Calu3 (cell line): Measurements from ENCODE around the gene ULBP2. TPM values are rescaled to one million over a fixed set of nuclear protein-coding genes. Genes with fewer than 3 reads are reported as not detected.
"Not testable (repeated sequence)": the region's sequence is repeated elsewhere in the genome, so short reads cannot be mapped to it uniquely, and the experiment has no call there.

Experiments used
- BruUV-seq: library from RNA; stranded (reverse); fragments of 400-500 nt; replicated peaks from 2 replicates; lab custom pipeline; 2021; lab: Mats Ljungman, UMichigan
- CTCF ChIA-PET: fragments of 300-600 bp; sonication (Branson Sonifier 250); formaldehyde crosslinking; loops from one replicate; lab custom pipeline; 2022; ENCODE audit warnings: antibody characterized with exemption; lab: Charles Lee
- DNase-seq: peaks from one replicate; pipeline ENCODE4 v3.0.0; 2022
- H3K27ac Mint-ChIP-seq: one replicate; pipeline ENCODE4 v1.8.0; 2022; ENCODE audit warnings: mixed read lengths; ENCODE audit not compliant: unreplicated experiment
- H3K27me3 Mint-ChIP-seq: one replicate; pipeline ENCODE4 v1.8.0; 2022; ENCODE audit warnings: mixed read lengths; ENCODE audit not compliant: unreplicated experiment
- H3K36me3 Mint-ChIP-seq: one replicate; pipeline ENCODE4 v1.8.0; 2022; ENCODE audit warnings: mild to moderate bottlenecking, moderate library complexity, mixed read lengths; ENCODE audit not compliant: insufficient read depth, unreplicated experiment
- H3K4me1 Mint-ChIP-seq: one replicate; pipeline ENCODE4 v1.8.0; 2022; ENCODE audit warnings: mild to moderate bottlenecking, low read depth, mixed read lengths; ENCODE audit not compliant: unreplicated experiment
- H3K4me3 Mint-ChIP-seq: one replicate; pipeline ENCODE4 v1.8.0; 2022; ENCODE audit warnings: mild to moderate bottlenecking, low read depth, moderate library complexity, mixed read lengths; ENCODE audit not compliant: unreplicated experiment
- H3K9me3 Mint-ChIP-seq: one replicate; pipeline ENCODE4 v1.8.0; 2022; ENCODE audit warnings: low read depth, mixed read lengths; ENCODE audit not compliant: unreplicated experiment
- intact Hi-C: fragments of 100-400 bp; cut with micrococcal nuclease; formaldehyde crosslinking; loops from one replicate; pipeline ENCODE4 v1.10.0; 2022; ENCODE audit not compliant: unreplicated experiment
- total RNA-seq: library from RNA; stranded (reverse); gene quantifications from 2 replicates; pipeline ENCODE4 v1.2.3, GENCODE V29; 2022
- TF ChIP-seq, protein P1 (sequence below): fragments of 200-600 bp; IDR thresholded peaks from one replicate; pipeline ENCODE4 v1.8.0; 2022; ENCODE audit warnings: antibody characterized with exemption; ENCODE audit not compliant: unreplicated experiment

Gene ULBP2
- total RNA-seq, 1 experiment from 2014 or later: 7.1 TPM

DNA sequence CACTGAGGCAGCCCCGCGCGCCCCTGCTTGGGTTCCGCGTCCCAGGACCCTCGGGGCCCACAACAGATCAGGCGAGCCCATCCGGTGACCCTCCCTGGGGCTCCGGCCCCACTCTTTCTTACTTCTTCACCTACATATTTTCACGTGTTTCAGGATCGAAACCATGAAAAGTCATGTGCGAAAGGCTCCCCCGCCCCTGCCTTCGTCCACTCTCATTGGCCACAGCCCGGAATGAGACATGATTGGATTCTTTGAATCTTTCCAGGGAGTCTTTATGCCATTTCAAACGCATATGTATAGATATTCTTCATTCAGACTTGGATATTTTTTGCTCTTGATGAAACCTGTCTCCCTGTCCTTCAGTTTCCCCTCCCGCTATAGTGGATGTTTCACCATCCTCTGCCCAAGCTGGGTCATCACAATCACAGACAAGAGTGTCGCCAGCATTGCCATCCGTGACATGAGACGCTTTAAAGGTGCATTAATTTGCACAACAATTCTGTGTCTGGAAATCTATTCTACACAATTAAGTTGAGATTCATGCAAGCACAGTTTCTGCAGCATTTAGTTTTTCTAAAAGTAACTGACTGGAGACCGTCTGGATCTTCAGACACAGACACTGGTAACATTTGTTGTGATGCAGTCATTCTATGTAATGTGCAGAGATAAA is 13.3 kb downstream of the ULBP2 start:
- Mint-ChIP-seq H3K4me3 (peak overlapping the region; percentile 66), H3K27me3 (peaks cover 49% of the 10 kb centered on the region)
- CTCF ChIA-PET, BruUV-seq, H3K36me3 Mint-ChIP-seq, H3K9me3 Mint-ChIP-seq, intact Hi-C loops, H3K27ac Mint-ChIP-seq, DNase-seq, H3K4me1 Mint-ChIP-seq: not testable (repeated sequence)

DNA sequence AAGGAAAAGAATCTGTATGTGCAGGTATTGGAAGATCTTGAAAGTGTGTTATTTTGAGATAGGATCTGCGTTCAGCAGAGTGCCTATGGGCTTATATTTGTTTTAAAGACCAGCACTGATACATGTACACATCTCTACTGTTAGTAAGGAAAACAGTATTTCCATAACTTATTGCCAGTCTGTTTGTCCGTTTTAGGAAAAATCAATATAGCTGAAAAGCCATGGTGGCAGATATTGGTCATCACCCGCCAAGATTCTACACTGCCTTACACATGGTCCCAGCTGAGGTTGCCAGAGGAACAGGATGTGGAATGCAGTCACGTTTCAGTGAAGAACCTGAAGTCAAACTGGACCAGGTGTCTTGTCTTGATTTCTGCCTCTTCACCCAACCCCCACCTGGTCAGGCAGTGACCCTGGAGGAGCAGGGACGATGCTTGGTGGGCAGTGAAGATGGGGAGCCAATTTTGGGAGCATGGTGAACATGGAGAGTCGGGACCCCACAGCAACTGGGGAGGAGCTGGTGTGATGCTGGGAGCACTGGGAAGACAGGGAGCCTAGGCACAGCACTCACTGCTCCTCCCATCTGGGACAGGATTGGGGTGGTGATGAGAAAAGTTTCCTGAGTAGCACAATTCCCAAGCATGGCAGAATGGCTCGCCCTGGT is 14.0 kb downstream of the ULBP2 start:
- H3K4me1 Mint-ChIP-seq, H3K36me3 Mint-ChIP-seq, BruUV-seq, CTCF ChIA-PET, DNase-seq, intact Hi-C loops, H3K27ac Mint-ChIP-seq, H3K4me3 Mint-ChIP-seq, H3K9me3 Mint-ChIP-seq: not testable (repeated sequence)
- H3K27me3 Mint-ChIP-seq: peaks cover 42% of the 10 kb centered on the region

DNA sequence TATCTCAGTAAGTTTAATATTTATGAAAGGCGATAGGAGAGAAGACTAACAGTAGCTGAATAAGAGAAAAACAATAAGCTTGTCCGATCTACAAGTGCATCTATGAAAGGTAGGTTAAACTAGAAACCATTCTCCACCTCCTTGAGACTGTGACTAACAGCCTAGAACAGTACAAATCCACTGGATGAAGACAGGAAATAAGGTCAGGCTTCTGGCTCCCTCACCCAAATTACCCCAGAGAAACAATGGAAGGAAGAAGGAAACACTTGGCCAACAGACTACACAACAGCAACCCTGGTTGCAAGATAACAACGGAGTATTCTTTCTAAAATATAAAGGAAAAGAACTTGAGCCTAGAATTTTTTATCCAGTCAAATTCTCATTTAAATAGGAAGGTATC is 16.3 kb downstream of the ULBP2 start:
- DNase-seq, BruUV-seq, H3K36me3 Mint-ChIP-seq, H3K4me3 Mint-ChIP-seq, H3K9me3 Mint-ChIP-seq, H3K4me1 Mint-ChIP-seq, H3K27ac Mint-ChIP-seq, intact Hi-C loops, CTCF ChIA-PET: not testable (repeated sequence)
- H3K27me3 Mint-ChIP-seq: peaks cover 20% of the 10 kb centered on the region

DNA sequence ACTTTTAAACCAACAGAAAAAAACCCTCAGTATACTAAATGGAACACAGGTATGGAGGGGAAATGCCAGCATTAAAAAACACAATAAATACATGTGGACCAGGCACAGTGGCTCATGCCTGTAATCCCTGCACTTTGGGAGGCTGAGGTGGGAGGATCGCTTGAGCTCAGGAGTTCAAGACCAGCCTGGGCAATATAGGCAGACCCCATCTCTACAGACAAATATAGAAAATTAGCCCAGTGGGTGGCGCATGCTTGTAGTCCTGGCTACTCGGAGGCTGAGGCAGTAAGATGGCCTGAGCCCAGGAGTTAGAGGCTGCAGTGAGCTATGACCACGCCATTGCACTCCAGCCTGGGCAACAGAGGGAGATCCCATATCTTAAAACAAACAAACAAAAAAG is 18.0 kb downstream of the ULBP2 start:
- Mint-ChIP-seq H3K27me3 (peaks cover 16% of the 10 kb centered on the region), H3K36me3 (peaks cover 22% of the 10 kb centered on the region)
- BruUV-seq, H3K4me3 Mint-ChIP-seq, H3K9me3 Mint-ChIP-seq, DNase-seq, H3K27ac Mint-ChIP-seq, intact Hi-C loops, H3K4me1 Mint-ChIP-seq: not testable (repeated sequence)
- CTCF ChIA-PET: interaction anchor here (0.7 kb wide), 1 partner anchor 871 kb away, joined by 5 read pairs; no protein-coding TSS in a partner anchor

DNA sequence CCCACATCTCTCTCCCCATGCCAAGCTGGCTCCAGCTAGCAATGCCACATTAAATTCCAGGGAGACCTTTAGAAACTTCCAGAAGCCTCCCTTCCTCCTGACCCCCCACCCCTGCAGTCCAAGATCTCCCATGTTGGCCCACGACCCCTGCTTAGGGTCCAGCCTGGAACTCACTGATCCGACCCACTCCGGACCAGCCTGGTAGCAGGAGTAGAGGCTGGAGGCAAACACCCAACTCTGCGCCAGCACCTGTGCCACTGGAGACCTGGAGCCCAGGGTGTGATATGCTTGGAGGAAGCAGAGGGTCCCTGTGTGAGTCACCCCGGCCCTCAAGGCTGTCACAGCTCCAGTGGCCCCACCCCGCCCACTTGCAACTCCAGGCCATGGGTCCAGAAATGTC is 18.7 kb downstream of the ULBP2 start:
- Mint-ChIP-seq H3K27ac (no peak overlapping the region), H3K4me1 (no peaks in the 10 kb centered on the region), H3K27me3 (peaks cover 9% of the 10 kb centered on the region), H3K9me3 (no peaks in the 10 kb centered on the region), H3K36me3 (peaks cover 23% of the 10 kb centered on the region), H3K4me3 (no peak overlapping the region)
- intact Hi-C loops: no loop called here
- BruUV-seq: no TSS peak
- CTCF ChIA-PET: interaction anchor here (0.7 kb wide), 1 partner anchor 872 kb away, joined by 5 read pairs; no protein-coding TSS in a partner anchor
- TF ChIP-seq, protein P1, sequence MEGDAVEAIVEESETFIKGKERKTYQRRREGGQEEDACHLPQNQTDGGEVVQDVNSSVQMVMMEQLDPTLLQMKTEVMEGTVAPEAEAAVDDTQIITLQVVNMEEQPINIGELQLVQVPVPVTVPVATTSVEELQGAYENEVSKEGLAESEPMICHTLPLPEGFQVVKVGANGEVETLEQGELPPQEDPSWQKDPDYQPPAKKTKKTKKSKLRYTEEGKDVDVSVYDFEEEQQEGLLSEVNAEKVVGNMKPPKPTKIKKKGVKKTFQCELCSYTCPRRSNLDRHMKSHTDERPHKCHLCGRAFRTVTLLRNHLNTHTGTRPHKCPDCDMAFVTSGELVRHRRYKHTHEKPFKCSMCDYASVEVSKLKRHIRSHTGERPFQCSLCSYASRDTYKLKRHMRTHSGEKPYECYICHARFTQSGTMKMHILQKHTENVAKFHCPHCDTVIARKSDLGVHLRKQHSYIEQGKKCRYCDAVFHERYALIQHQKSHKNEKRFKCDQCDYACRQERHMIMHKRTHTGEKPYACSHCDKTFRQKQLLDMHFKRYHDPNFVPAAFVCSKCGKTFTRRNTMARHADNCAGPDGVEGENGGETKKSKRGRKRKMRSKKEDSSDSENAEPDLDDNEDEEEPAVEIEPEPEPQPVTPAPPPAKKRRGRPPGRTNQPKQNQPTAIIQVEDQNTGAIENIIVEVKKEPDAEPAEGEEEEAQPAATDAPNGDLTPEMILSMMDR: no peak
- DNase-seq: no peak

DNA sequence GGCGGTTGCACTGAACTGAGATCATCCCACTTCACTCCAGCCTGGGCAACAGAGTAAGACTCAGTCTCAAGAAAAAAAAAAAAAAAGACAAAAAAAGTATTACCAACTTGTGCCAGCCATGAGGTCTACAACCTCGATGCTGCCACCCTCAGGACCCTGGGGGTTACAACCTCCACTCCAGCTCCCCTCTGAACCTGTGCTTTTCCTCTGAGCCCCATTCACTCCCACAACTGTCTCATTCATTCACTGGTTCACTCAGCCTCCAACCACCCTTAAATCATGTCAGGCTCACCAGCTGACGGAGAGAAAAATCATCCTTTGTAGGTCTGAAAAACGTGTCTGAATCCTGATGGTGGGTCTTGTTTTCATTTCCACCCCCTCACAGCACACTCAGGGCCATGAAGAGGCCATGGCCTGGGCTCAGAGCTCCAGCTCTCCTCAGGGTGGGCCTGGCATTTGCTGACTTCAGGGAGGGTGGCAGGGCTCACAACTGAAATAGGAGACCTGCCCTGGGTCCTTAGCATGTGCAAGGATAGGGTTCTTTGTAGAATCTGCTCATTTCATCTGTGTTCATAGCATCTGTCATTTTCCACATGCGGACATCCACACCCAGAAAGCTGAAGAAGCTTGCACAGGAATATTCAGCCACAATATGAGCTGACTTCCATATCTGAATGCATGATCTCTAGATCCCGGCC is 20.1 kb downstream of the ULBP2 start:
- Mint-ChIP-seq H3K27ac (no peak overlapping the region), H3K4me3 (no peak overlapping the region), H3K36me3 (peaks cover 23% of the 10 kb centered on the region), H3K4me1 (no peaks in the 10 kb centered on the region), H3K9me3 (no peaks in the 10 kb centered on the region), H3K27me3 (no peaks in the 10 kb centered on the region)
- TF ChIP-seq, protein P1: peak; percentile 31
- peak; percentile 47 for DNase-seq
- CTCF ChIA-PET: interaction anchor here (0.6 kb wide), 1 partner anchor 530 kb away, joined by 3 read pairs; no protein-coding TSS in a partner anchor
- intact Hi-C loops: no loop called here
- BruUV-seq: no TSS peak
